ENCODE results near the gene DNAJC28. TPM values are rescaled to one million over a fixed set of nuclear protein-coding genes. Genes with fewer than 3 reads are reported as not detected.
"Not testable (repeated sequence)": the region's sequence is repeated elsewhere in the genome, so short reads cannot be mapped to it uniquely, and the experiment has no call there.

The DNAJC28 gene
- total RNA-seq, 1 donor: 4.0 TPM

DNA sequence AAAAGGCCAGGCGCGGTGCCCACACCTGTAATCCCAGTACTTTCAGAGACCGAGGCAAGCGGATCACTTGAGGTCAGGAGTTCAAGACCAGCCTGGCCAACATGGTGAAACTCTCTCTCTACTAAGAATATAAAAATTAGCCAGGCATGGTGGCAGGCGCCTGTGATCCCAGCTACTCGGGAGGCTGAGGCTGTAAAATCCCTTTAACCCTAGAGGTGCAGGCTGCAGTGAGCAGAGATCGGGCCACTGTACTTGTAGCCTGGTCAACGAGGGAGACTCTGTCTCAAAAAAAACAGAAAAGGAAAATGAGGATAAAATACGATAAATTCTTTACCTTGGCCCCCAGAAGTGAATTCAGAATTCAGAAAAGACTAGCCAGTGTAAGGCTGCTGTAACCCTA is 13.3 kb downstream of the DNAJC28 start:
- H3K9me3 ChIP-seq (ENCODE audit: low read depth, low read length): no peaks in the 10 kb centered on the region
- TF ChIP-seq, protein P1, sequence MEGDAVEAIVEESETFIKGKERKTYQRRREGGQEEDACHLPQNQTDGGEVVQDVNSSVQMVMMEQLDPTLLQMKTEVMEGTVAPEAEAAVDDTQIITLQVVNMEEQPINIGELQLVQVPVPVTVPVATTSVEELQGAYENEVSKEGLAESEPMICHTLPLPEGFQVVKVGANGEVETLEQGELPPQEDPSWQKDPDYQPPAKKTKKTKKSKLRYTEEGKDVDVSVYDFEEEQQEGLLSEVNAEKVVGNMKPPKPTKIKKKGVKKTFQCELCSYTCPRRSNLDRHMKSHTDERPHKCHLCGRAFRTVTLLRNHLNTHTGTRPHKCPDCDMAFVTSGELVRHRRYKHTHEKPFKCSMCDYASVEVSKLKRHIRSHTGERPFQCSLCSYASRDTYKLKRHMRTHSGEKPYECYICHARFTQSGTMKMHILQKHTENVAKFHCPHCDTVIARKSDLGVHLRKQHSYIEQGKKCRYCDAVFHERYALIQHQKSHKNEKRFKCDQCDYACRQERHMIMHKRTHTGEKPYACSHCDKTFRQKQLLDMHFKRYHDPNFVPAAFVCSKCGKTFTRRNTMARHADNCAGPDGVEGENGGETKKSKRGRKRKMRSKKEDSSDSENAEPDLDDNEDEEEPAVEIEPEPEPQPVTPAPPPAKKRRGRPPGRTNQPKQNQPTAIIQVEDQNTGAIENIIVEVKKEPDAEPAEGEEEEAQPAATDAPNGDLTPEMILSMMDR (IDR thresholded peaks at IDR 0.05; ENCODE audit: extremely low read depth, low read depth, low read length): no peak
- H3K4me2 ChIP-seq (ENCODE audit: insufficient read depth, low read length): peak overlapping the region; percentile 96
- no peak for DNase-seq (ENCODE audit: insufficient read length, low spot score, missing footprints)
- H3K27me3 ChIP-seq (ENCODE audit: insufficient read depth, low read length): no peaks in the 10 kb centered on the region
- peak overlapping the region; percentile 88 for H3K4me3 ChIP-seq (ENCODE audit: insufficient read depth, low read length)
- H3K27ac ChIP-seq (ENCODE audit: low read depth, low read length): peak overlapping the region; percentile 57
- H3K36me3 ChIP-seq (ENCODE audit: insufficient read depth, low read length): no peaks in the 10 kb centered on the region
- peaks cover 4% of the 10 kb centered on the region for H4K20me1 ChIP-seq (ENCODE audit: insufficient read depth, low read length)
- peaks cover 13% of the 10 kb centered on the region for H3K4me1 ChIP-seq (ENCODE audit: insufficient read depth, low read length)
- peaks cover 44% of the 10 kb centered on the region for H3K79me2 ChIP-seq (ENCODE audit: insufficient read depth, low read length)
- H2AFZ ChIP-seq (ENCODE audit: low read length): peak overlapping the region; percentile 82

DNA sequence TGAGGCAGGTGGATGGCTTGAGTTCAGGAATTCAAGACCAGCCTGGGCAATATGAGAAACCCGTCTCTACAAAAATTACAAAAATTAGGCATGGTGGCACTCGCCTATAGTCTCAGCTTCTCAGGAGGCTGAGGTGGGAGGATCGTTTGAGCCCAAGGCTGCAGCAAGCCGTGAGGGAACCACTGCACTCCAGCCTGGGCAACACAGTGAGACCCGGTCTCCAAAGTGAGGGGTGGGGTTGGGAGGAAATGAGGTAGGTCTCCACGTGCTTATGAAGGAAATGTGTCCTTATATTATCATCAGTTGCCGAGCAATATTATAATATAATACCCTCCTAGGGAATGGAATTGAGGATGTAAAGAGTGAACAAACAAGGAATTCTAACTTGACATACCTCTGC is 14.4 kb downstream of the DNAJC28 start:
- Histone ChIP-seq H3K27me3 (ENCODE audit: insufficient read depth, low read length) (no peaks in the 10 kb centered on the region), H2AFZ (ENCODE audit: low read length) (no peak overlapping the region), H3K79me2 (ENCODE audit: insufficient read depth, low read length) (peaks cover 47% of the 10 kb centered on the region), H3K4me3 (ENCODE audit: insufficient read depth, low read length) (no peak overlapping the region), H3K4me1 (ENCODE audit: insufficient read depth, low read length) (peaks cover 13% of the 10 kb centered on the region), H4K20me1 (ENCODE audit: insufficient read depth, low read length) (peaks cover 4% of the 10 kb centered on the region), H3K4me2 (ENCODE audit: insufficient read depth, low read length) (no peak overlapping the region), H3K9me3 (ENCODE audit: low read depth, low read length) (no peaks in the 10 kb centered on the region), H3K27ac (ENCODE audit: low read depth, low read length) (no peak overlapping the region), H3K36me3 (ENCODE audit: insufficient read depth, low read length) (no peaks in the 10 kb centered on the region)
- TF ChIP-seq, protein P1 (IDR thresholded peaks at IDR 0.05; ENCODE audit: extremely low read depth, low read depth, low read length): no peak
- DNase-seq (ENCODE audit: insufficient read length, low spot score, missing footprints): no peak

DNA sequence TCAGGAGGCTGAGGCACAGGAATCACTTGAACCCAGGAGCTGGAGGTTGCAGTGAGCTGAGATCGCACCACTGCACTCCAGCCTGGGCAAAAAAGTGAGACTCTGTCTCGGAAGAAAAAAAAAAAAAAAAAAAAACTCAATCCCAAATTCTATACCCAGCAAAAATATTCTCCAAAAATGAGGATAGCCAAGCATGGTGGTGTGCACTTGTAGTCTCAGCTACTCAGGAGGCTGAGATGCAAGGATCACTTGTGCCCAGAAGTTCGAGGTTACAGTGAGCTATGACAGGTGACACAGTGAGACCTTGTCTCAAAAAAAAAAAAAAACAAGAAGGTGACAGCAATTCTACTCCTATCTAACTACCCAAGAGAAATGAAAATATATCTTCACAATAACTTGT is 18.2 kb downstream of the DNAJC28 start:
- H3K27ac ChIP-seq (ENCODE audit: low read depth, low read length): no peak overlapping the region
- no peak overlapping the region for H3K4me2 ChIP-seq (ENCODE audit: insufficient read depth, low read length)
- peaks cover 58% of the 10 kb centered on the region for H3K79me2 ChIP-seq (ENCODE audit: insufficient read depth, low read length)
- peaks cover 3% of the 10 kb centered on the region for H3K4me1 ChIP-seq (ENCODE audit: insufficient read depth, low read length)
- H3K36me3 ChIP-seq (ENCODE audit: insufficient read depth, low read length): no peaks in the 10 kb centered on the region
- TF ChIP-seq, protein P1 (IDR thresholded peaks at IDR 0.05; ENCODE audit: extremely low read depth, low read depth, low read length): no peak
- H4K20me1 ChIP-seq (ENCODE audit: insufficient read depth, low read length): peaks cover 4% of the 10 kb centered on the region
- H3K27me3 ChIP-seq (ENCODE audit: insufficient read depth, low read length): no peaks in the 10 kb centered on the region
- H3K9me3 ChIP-seq (ENCODE audit: low read depth, low read length): no peaks in the 10 kb centered on the region
- no peak for DNase-seq (ENCODE audit: insufficient read length, low spot score, missing footprints)
- H3K4me3 ChIP-seq (ENCODE audit: insufficient read depth, low read length): no peak overlapping the region
- H2AFZ ChIP-seq (ENCODE audit: low read length): no peak overlapping the region

DNA sequence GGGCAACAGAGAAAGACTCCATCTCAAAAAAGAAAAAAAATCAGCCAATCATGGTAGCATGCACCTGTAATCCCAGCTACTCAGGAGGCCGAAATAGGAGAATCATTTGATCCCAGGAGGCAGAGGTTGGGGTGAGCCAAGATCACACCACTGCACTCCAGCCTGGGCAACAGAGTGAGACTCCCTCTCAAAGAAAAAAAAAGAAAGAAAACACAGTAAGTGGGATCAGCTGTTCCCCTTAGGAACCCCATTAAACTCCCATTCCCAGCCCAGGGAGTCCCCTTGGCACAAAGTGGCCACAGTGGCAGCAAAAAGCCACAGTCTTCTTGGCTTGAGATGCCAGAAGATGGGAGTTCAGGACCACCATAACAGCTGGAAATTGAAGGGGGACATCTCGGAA is 20.8 kb downstream of the DNAJC28 start:
- no peak overlapping the region for H3K4me2 ChIP-seq (ENCODE audit: insufficient read depth, low read length)
- no peaks in the 10 kb centered on the region for H3K4me1 ChIP-seq (ENCODE audit: insufficient read depth, low read length)
- no peaks in the 10 kb centered on the region for H3K9me3 ChIP-seq (ENCODE audit: low read depth, low read length)
- TF ChIP-seq, protein P1 (IDR thresholded peaks at IDR 0.05; ENCODE audit: extremely low read depth, low read depth, low read length): no peak
- no peaks in the 10 kb centered on the region for H4K20me1 ChIP-seq (ENCODE audit: insufficient read depth, low read length)
- no peak overlapping the region for H3K4me3 ChIP-seq (ENCODE audit: insufficient read depth, low read length)
- H3K79me2 ChIP-seq (ENCODE audit: insufficient read depth, low read length): peaks cover 41% of the 10 kb centered on the region
- H3K36me3 ChIP-seq (ENCODE audit: insufficient read depth, low read length): no peaks in the 10 kb centered on the region
- no peak overlapping the region for H2AFZ ChIP-seq (ENCODE audit: low read length)
- no peaks in the 10 kb centered on the region for H3K27me3 ChIP-seq (ENCODE audit: insufficient read depth, low read length)
- no peak overlapping the region for H3K27ac ChIP-seq (ENCODE audit: low read depth, low read length)
- no peak for DNase-seq (ENCODE audit: insufficient read length, low spot score, missing footprints)

DNA sequence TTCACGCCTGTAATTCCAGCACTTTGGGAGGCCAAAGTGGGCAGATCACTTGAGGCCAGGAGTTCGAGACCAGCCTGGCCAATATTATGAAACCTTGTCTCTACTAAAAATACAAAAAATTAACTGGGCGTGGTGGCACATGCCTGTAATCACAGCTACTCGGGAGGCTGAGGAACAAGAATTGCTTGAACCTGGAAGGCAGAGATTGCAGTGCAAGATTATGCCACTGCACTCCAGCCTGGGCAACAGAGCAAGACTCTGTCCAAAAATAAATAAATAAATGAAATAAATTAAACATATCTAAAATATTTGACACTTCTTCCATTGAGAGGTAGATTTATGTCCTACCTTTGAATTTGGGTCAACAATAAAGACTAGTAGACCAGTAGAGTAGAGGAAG is 22.3 kb downstream of the DNAJC28 start:
- H3K79me2 ChIP-seq (ENCODE audit: insufficient read depth, low read length): peaks cover 30% of the 10 kb centered on the region
- not testable (repeated sequence) for DNase-seq (ENCODE audit: insufficient read length, low spot score, missing footprints)

More for the DNA sequence above, 22.3 kb downstream of the DNAJC28 start:
- not testable (repeated sequence) for H3K36me3 ChIP-seq (ENCODE audit: insufficient read depth, low read length); H3K4me3 ChIP-seq (ENCODE audit: insufficient read depth, low read length); H3K4me1 ChIP-seq (ENCODE audit: insufficient read depth, low read length); H3K27me3 ChIP-seq (ENCODE audit: insufficient read depth, low read length); H3K9me3 ChIP-seq (ENCODE audit: low read depth, low read length); H3K4me2 ChIP-seq (ENCODE audit: insufficient read depth, low read length); H3K27ac ChIP-seq (ENCODE audit: low read depth, low read length); H2AFZ ChIP-seq (ENCODE audit: low read length); H4K20me1 ChIP-seq (ENCODE audit: insufficient read depth, low read length)

All from osteoblast (primary cell).